Parathyroid adenoma (tissue), 2 donors: ENCODE results near the gene OBSCN.

ENCODE experiments used
- H2AFZ ChIP-seq: fragments of 300-600 bp; sonication (generic); one replicate; pipeline ENCODE4 v1.7.0; 2017; ENCODE audit warnings: antibody characterized with exemption, mild to moderate bottlenecking
- H3K27ac ChIP-seq: fragments of 300-600 bp; sonication (generic); one replicate; pipeline ENCODE4 v1.7.0; 2017
- H3K27me3 ChIP-seq: fragments of 300-600 bp; sonication (generic); one replicate; pipeline ENCODE4 v1.7.0; 2017; ENCODE audit warnings: low read length; ENCODE audit not compliant: control insufficient read depth, insufficient read depth
- H3K36me3 ChIP-seq: fragments of 300-600 bp; sonication (generic); one replicate; pipeline ENCODE4 v1.7.0; 2017; ENCODE audit warnings: low read length; ENCODE audit not compliant: control insufficient read depth, insufficient read depth
- H3K4me1 ChIP-seq: fragments of 300-600 bp; sonication (generic); one replicate; pipeline ENCODE4 v1.7.0; 2017; ENCODE audit warnings: control low read depth
- H3K4me2 ChIP-seq: fragments of 300-600 bp; sonication (generic); one replicate; pipeline ENCODE4 v1.7.0; 2017; ENCODE audit warnings: low read length
- H3K4me3 ChIP-seq: fragments of 300-600 bp; sonication (generic); one replicate; pipeline ENCODE4 v1.7.0; 2017; ENCODE audit warnings: low read depth, low read length
- H3K79me2 ChIP-seq: fragments of 300-600 bp; sonication (generic); one replicate; pipeline ENCODE4 v1.7.0; 2017; ENCODE audit warnings: control low read depth
- H3K9ac ChIP-seq: fragments of 300-600 bp; sonication (generic); one replicate; pipeline ENCODE4 v1.7.0; 2017; ENCODE audit warnings: mild to moderate bottlenecking
- H3K9me3 ChIP-seq: fragments of 300-600 bp; sonication (generic); one replicate; pipeline ENCODE4 v1.7.0; 2017; ENCODE audit warnings: low read length; ENCODE audit not compliant: control insufficient read depth
- CTCF ChIP-seq: fragments of 300-600 bp; sonication (generic); IDR thresholded peaks from one replicate; pipeline ENCODE4 v1.7.0; 2017; ENCODE audit warnings: antibody characterized with exemption, mild to moderate bottlenecking
- donor health status: primary hyperparathyroidism.

Gene OBSCN

DNA sequence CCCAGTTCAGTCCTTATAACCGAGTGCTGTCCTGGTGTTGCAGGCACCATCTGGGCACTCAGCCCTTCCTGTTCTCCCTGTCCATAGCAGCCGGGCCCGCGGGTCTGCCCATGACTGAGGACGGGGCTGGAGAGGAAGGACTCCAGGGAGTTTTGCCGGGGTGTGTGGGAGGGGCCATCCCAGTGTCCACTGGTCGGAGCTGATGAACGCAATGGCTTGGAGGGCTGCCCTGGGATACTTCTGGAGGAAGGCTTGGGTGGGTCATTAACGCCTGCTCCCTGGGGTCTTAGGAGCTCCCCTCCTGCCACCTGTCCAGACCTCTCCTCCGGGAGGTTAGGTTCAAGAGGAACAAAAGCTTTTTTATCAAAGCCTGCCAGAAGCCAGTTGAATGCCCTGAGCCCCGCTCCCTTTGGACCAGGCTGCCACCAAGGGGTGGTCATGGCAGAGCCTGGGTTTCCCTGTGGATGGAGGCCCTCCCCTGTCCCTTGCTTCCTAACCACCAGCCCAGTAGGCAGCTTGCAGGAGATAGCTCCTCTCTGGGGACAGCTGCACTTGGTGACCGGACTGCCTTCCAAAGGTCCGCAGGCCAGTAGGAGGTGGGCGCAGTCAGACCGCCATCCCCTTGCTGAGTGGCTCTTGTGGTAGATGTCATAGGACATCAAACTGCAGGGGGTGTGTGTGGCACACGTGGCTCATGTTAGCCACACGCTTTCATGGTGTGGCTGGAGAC is 137.5 kb downstream of the OBSCN start:
- no peak overlapping the region for H3K9ac ChIP-seq
- TF ChIP-seq CTCF, result no peak

GRCh38 chr1:228346731-228347130 is 138.9 kb downstream of the OBSCN start:
- H2AFZ ChIP-seq, result no peak overlapping the region
- no peaks in the 10 kb centered on the region for H3K79me2 ChIP-seq
- H3K4me2 ChIP-seq, result no peak overlapping the region
- no peaks in the 10 kb centered on the region for H3K4me1 ChIP-seq
- H3K4me3 ChIP-seq, result no peak overlapping the region
- no peak for TF ChIP-seq CTCF
- H3K27me3 ChIP-seq, result no peaks in the 10 kb centered on the region
- no peak overlapping the region for H3K9ac ChIP-seq
- no peak overlapping the region for H3K27ac ChIP-seq
- no peaks in the 10 kb centered on the region for H3K36me3 ChIP-seq
- H3K9me3 ChIP-seq, result no peaks in the 10 kb centered on the region

More for the DNA sequence above, 137.5 kb downstream of the OBSCN start:
- Histone ChIP-seq H3K27me3 (no peaks in the 10 kb centered on the region), H2AFZ (no peak overlapping the region), H3K9me3 (no peaks in the 10 kb centered on the region), H3K36me3 (no peaks in the 10 kb centered on the region), H3K27ac (no peak overlapping the region), H3K79me2 (no peaks in the 10 kb centered on the region), H3K4me1 (no peaks in the 10 kb centered on the region), H3K4me2 (no peak overlapping the region), H3K4me3 (no peak overlapping the region)

- H3K4me2 ChIP-seq, result no peak overlapping the region
- no peak overlapping the region for H2AFZ ChIP-seq
- no peak for TF ChIP-seq CTCF
- no peaks in the 10 kb centered on the region for H3K9me3 ChIP-seq
- no peaks in the 10 kb centered on the region for H3K79me2 ChIP-seq
- no peak overlapping the region for H3K9ac ChIP-seq
- H3K4me3 ChIP-seq, result no peak overlapping the region
- H3K27ac ChIP-seq, result no peak overlapping the region
- H3K4me1 ChIP-seq, result no peaks in the 10 kb centered on the region
- no peaks in the 10 kb centered on the region for H3K36me3 ChIP-seq
- no peaks in the 10 kb centered on the region for H3K27me3 ChIP-seq
Measured at GRCh38 chr1:228347181-228347580, 139.3 kb downstream of the OBSCN start.

DNA sequence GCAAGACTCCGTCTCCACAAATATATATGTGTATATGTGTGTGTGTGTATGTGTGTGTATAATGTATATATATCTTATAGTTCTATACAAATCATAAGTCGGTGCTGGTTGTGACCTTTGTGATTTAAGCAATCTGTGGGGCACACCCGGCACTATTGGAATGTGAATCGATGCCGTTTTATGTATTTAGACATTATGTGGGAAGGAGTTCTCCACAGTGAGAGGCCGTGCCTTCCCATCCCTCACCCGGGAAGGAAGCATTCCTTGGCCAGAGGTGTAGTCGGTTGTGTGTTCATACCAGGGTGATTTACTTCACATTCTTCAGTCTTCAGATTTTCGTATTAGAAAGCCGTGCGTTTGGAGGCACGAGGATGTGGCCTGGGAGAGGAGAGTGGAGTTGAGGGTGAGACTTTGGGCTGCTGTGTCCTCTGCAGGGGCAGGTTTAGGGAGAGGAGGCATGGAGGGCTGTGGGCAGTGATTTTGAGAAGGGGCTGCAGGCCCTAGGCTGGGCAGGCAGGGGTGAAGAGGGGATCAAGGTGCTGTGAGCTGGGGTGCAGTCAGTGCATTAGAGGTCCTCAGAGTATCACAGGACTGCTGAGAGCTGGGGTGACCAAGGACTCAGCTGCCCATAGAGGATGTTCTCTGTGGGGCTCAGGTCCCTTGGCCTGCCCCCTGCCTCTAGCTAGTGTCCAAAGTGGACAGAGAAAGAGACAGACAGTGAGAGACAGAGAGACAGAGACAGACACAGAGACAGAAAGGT is 141.0 kb downstream of the OBSCN start:
- Histone ChIP-seq H3K36me3 (no peaks in the 10 kb centered on the region), H3K4me1 (no peaks in the 10 kb centered on the region), H2AFZ (no peak overlapping the region), H3K27me3 (no peaks in the 10 kb centered on the region), H3K4me3 (no peak overlapping the region), H3K9me3 (no peaks in the 10 kb centered on the region), H3K4me2 (no peak overlapping the region), H3K79me2 (no peaks in the 10 kb centered on the region), H3K27ac (no peak overlapping the region), H3K9ac (no peak overlapping the region)
- TF ChIP-seq CTCF, result no peak
